OCI-LY1 (cell line): Measurements from ENCODE around the gene COL3A1.

Experiments
- H2AFZ ChIP-seq: fragments of 200-600 bp; sonication (generic), shearing (Covaris generic); 2 replicates; pipeline ENCODE4 v1.6.0; 2014; ENCODE audit warnings: antibody characterized with exemption, mild to moderate bottlenecking, low read length
- H3F3A ChIP-seq: fragments of 200-600 bp; sonication (generic), shearing (Covaris generic); 2 replicates; pipeline ENCODE4 v1.6.0; 2014; ENCODE audit warnings: mild to moderate bottlenecking, antibody characterized with exemption, low read length, moderate library complexity; ENCODE audit not compliant: insufficient read depth
- H3K27ac ChIP-seq: fragments of 200-600 bp; sonication (generic); 2 replicates; pipeline ENCODE4 v1.5.1; 2014; ENCODE audit warnings: low read length, mixed run types, mild to moderate bottlenecking, low read depth; ENCODE audit not compliant: poor library complexity, severe bottlenecking
- H3K27me3 ChIP-seq: fragments of 200-600 bp; sonication (generic); 2 replicates; pipeline ENCODE4 v1.6.0; 2014; ENCODE audit warnings: antibody characterized with exemption, mild to moderate bottlenecking, low read length, moderate library complexity; ENCODE audit not compliant: insufficient read depth
- H3K36me3 ChIP-seq: fragments of 200-600 bp; sonication (generic); 2 replicates; pipeline ENCODE4 v1.6.1; 2014; ENCODE audit warnings: mild to moderate bottlenecking, antibody characterized with exemption, low read length, moderate library complexity, mixed read lengths; ENCODE audit not compliant: insufficient read depth
- H3K4me1 ChIP-seq: fragments of 200-600 bp; sonication (generic); 2 replicates; pipeline ENCODE4 v1.5.1; 2014; ENCODE audit warnings: mild to moderate bottlenecking, low read length, moderate library complexity; ENCODE audit not compliant: insufficient read depth, severe bottlenecking
- H3K4me2 ChIP-seq: fragments of 200-600 bp; sonication (generic), shearing (Covaris generic); 2 replicates; pipeline ENCODE4 v1.6.1; 2014; ENCODE audit warnings: low read length
- H3K4me3 ChIP-seq: fragments of 200-600 bp; sonication (generic); 2 replicates; pipeline ENCODE4 v1.5.1; 2014; ENCODE audit warnings: low read length, low read depth, mild to moderate bottlenecking, mixed read lengths; ENCODE audit not compliant: poor library complexity, severe bottlenecking
- H3K79me2 ChIP-seq: fragments of 200-600 bp; shearing (Covaris generic); 2 replicates; pipeline ENCODE4 v1.6.1; 2016; ENCODE audit warnings: mixed run types, low read length, mixed read lengths; ENCODE audit not compliant: insufficient read depth
- H3K9ac ChIP-seq: fragments of 200-600 bp; sonication (generic), shearing (Covaris generic); 2 replicates; pipeline ENCODE4 v1.6.1; 2014; ENCODE audit warnings: mild to moderate bottlenecking, low read length, mixed read lengths
- H3K9me2 ChIP-seq: fragments of 200-600 bp; sonication (generic), shearing (Covaris generic); 2 replicates; pipeline ENCODE4 v1.6.1; 2014; ENCODE audit warnings: low read depth, mild to moderate bottlenecking, low read length, mixed read lengths
- H3K9me3 ChIP-seq: fragments of 200-600 bp; shearing (Covaris generic); 2 replicates; pipeline ENCODE4 v1.6.1; 2014; ENCODE audit warnings: low read length, mixed read lengths
- H4K20me1 ChIP-seq: fragments of 200-600 bp; sonication (generic), shearing (Covaris generic); 2 replicates; pipeline ENCODE4 v1.6.0; 2016; ENCODE audit warnings: mild to moderate bottlenecking, low read length; ENCODE audit not compliant: insufficient read depth
- CTCF ChIP-seq: fragments of 200-600 bp; sonication (generic), shearing (Covaris generic); IDR thresholded peaks from 2 replicates; pipeline ENCODE4 v1.5.1; 2017; ENCODE audit warnings: mild to moderate bottlenecking, antibody characterized with exemption, low read length, moderate library complexity, mixed read lengths
- EZH2 ChIP-seq: fragments of 200-600 bp; sonication (generic), shearing (Covaris generic); IDR thresholded peaks from 2 replicates; pipeline ENCODE4 v1.8.0; 2017; ENCODE audit warnings: borderline replicate concordance, mixed run types, mild to moderate bottlenecking, antibody characterized with exemption, low read length, moderate library complexity, mixed read lengths

COL3A1 gene

DNA sequence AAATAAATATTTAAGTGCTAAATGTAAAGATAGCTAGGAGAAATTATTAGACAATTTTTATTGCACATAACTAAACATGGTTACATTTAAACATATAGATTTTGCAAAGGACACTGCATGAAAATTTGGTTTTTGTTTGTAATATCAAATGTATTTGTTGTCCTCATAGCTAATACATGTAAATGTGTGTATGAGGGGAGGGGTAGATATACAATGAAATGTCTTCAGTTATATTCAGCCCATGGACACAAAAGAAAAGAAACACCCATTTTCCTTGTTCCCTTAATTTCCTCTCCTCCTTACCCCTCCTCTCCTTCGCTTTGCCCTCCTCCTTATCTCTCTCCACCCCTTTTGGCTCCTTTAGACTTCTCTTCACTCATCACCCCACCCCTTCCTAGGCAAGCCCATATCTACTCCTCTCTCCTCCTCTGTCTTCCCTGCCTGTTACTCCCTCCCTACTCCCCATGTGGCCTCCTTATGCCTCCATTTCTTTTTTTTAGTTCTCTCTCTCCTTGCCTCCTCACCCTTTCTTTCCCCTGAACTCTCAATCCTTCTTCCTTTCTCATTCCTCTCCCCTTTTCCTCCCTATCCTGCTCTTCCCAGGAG lies 1.4 kb downstream of the COL3A1 start:
- peak overlapping the region; percentile 16; the same call in 1 of the 2 replicates for H3K4me2 ChIP-seq
- H3K79me2 ChIP-seq, result no peaks in the 10 kb centered on the region
- H3K27ac ChIP-seq, result peak overlapping the region; percentile 12
- TF ChIP-seq CTCF, result no peak
- no peak for TF ChIP-seq EZH2
- H2AFZ ChIP-seq, result peak overlapping the region; percentile 93
- H3K4me3 ChIP-seq, result no peak overlapping the region
- no peaks in the 10 kb centered on the region for H3F3A ChIP-seq
- H3K4me1 ChIP-seq, result peaks cover 63% of the 10 kb centered on the region
- H3K9ac ChIP-seq, result peak overlapping the region; percentile 25; the same call in 1 of the 2 replicates
- H3K9me3 ChIP-seq, result no peaks in the 10 kb centered on the region
- H3K9me2 ChIP-seq, result no peaks in the 10 kb centered on the region
- no peaks in the 10 kb centered on the region for H3K36me3 ChIP-seq
- no peaks in the 10 kb centered on the region for H4K20me1 ChIP-seq
- no peaks in the 10 kb centered on the region for H3K27me3 ChIP-seq

DNA sequence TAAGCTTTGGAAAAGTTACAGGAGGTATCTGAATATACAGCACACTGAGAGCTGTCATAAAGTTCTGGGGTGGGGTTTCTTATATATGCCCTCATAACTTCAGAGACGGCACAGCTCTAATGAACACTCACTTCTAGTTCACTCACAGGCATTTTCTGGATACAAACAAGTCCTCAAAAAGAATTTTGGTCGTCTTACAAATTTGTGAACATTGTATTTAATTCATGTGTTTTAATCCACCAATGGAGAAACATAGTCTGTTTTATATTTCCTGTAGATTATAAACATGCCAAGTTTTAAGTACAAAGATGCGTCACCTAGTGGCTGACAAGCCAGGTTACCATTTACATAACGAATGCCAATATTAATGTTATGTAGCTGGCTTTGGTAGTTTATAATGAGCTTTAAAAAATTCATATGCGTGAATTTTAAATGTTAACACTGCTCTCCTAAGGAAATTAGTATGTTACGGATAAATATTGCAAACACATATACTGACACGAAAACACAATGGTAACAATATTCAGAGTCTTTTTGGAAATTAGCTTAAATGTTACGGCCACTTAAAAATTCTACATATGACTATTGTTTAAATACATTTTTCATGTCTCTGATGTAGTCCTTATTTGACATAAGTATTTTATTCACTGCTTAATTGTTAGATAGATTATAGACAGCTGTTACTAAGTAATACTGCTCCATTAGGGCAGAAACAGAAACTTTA lies 2.5 kb downstream of the COL3A1 start:
- Histone ChIP-seq H3F3A (no peaks in the 10 kb centered on the region), H3K9me2 (no peaks in the 10 kb centered on the region), H3K36me3 (no peaks in the 10 kb centered on the region), H3K27me3 (no peaks in the 10 kb centered on the region), H3K9me3 (no peaks in the 10 kb centered on the region), H2AFZ (peak overlapping the region; percentile 93), H3K27ac (peak overlapping the region; percentile 98), H3K9ac (0 out of 2 replicates have a peak overlapping the region, but pooled peaks have one; percentile 25), H3K4me3 (no peak overlapping the region), H3K4me2 (peak overlapping the region; percentile 16), H3K4me1 (peaks cover 73% of the 10 kb centered on the region), H3K79me2 (no peaks in the 10 kb centered on the region), H4K20me1 (no peaks in the 10 kb centered on the region)
- no peak for TF ChIP-seq EZH2
- peak; percentile 72 for TF ChIP-seq CTCF

- no peaks in the 10 kb centered on the region for H3F3A ChIP-seq
- no peak overlapping the region for H3K4me3 ChIP-seq
- no peaks in the 10 kb centered on the region for H3K36me3 ChIP-seq
- TF ChIP-seq EZH2, result no peak
- TF ChIP-seq CTCF, result no peak
- H3K9me3 ChIP-seq, result no peaks in the 10 kb centered on the region
- no peaks in the 10 kb centered on the region for H4K20me1 ChIP-seq
- H3K4me1 ChIP-seq, result peaks cover 75% of the 10 kb centered on the region
- H3K4me2 ChIP-seq, result no peak overlapping the region
- no peaks in the 10 kb centered on the region for H3K79me2 ChIP-seq
- no peaks in the 10 kb centered on the region for H3K27me3 ChIP-seq
- peak overlapping the region; percentile 23; the same call in 1 of the 2 replicates for H3K9ac ChIP-seq
- no peak overlapping the region for H2AFZ ChIP-seq
- no peaks in the 10 kb centered on the region for H3K9me2 ChIP-seq
- H3K27ac ChIP-seq, result peak overlapping the region; percentile 98
Observed at GRCh38 chr2:188977317-188977716, 3.1 kb downstream of the COL3A1 start.
